Stomach (tissue), 9 donors: Measurements from ENCODE around the gene FAM180B. TPM values are rescaled to one million over a fixed set of nuclear protein-coding genes. Genes with fewer than 3 reads are reported as not detected.
"Not testable (repeated sequence)": the region's sequence is repeated elsewhere in the genome, so short reads cannot be mapped to it uniquely, and the experiment has no call there.

Experiments
- DNase-seq, 2 donors: peaks; one replicate each; pipeline versions ENCODE4 v3.0.0 to v3.0.0-alpha.2; 2013 to 2019
- H3K27ac ChIP-seq, 5 donors: fragments of 200-600 bp in 4 of 5; sonication (generic) in 4 of 5; one replicate each; pipeline ENCODE4 v1.5.1; 2013 to 2019; ENCODE audit warnings: mild to moderate bottlenecking in 1 of 5, moderate library complexity in 1 of 5
- H3K27me3 ChIP-seq, 3 donors: fragments of 200-600 bp; sonication (generic); one replicate each; pipeline ENCODE4 v1.5.1; 2017 to 2019; ENCODE audit warnings: mixed run types in 1 of 3
- H3K36me3 ChIP-seq, 4 donors: fragments of 200-600 bp; sonication (generic); 1 replicate in 3 of 4; 2 replicates in 1 of 4; pipeline ENCODE4 v1.5.1; 2016 to 2019
- H3K4me1 ChIP-seq, 4 donors: fragments of 200-600 bp; sonication (generic); one replicate each; pipeline ENCODE4 v1.5.1; 2016 to 2019
- H3K4me3 ChIP-seq, 4 donors: fragments of 200-600 bp; sonication (generic) in 3 of 4; one replicate each; pipeline ENCODE4 v1.5.1; 2016 to 2019; ENCODE audit warnings: mild to moderate bottlenecking in 1 of 4
- H3K9me3 ChIP-seq, 4 donors: fragments of 200-600 bp; sonication (generic); one replicate each; pipeline ENCODE4 v1.5.1; 2016 to 2019
- CTCF ChIP-seq, 7 experiments: fragments of 450-650 bp in 4 of 7; fragments of 200-600 bp in 3 of 7; sonication (generic) in 3 of 7; IDR thresholded peaks; one replicate each; pipeline ENCODE4 v1.5.1; 2016 to 2019; ENCODE audit warnings: antibody characterized with exemption in 7 of 7, control low read depth in 2 of 7, mild to moderate bottlenecking in 1 of 7
- EP300 ChIP-seq: sonication (generic); formaldehyde crosslinking; IDR thresholded peaks from one replicate; pipeline ENCODE4 v1.6.1; 2017; ENCODE audit warnings: antibody characterized with exemption
- POLR2A ChIP-seq, 4 donors: fragments of 450-650 bp; IDR thresholded peaks; one replicate each; pipeline ENCODE4 v1.6.1; 2016; ENCODE audit warnings: antibody characterized with exemption in 4 of 4, control low read depth in 2 of 4, mild to moderate bottlenecking in 1 of 4, moderate library complexity in 1 of 4
- POLR2AphosphoS5 ChIP-seq, 3 donors: sonication (generic); formaldehyde crosslinking; IDR thresholded peaks; one replicate each; pipeline ENCODE4 v1.6.1; 2016; ENCODE audit warnings: antibody characterized with exemption in 3 of 3
- WGBS, 5 donors: extraction: QIAGEN DNeasy Blood & Tissue Kit in 3 of 5; methylation state at CpG; one replicate each; pipeline versions ENCODE4 v1.1.5 to v1.1.7; 2013 to 2018; 5-methylcytosine and 5-hydroxymethylcytosine counted together
- intact Hi-C: fragments of 100-400 bp; cut with DNase I; formaldehyde crosslinking; loops from one replicate; pipeline ENCODE4 v1.15.1; 2023; ENCODE audit warnings: low total_unique reads
- polyA plus RNA-seq, 3 donors: library from polyadenylated mRNA; stranded (reverse); fragments of 200-250 nt; gene quantifications; one replicate each; pipeline ENCODE4 v1.2.3, GENCODE V29; 2013
- total RNA-seq, 5 donors: library from RNA; depleted of rRNA; stranded (reverse); fragments of >200 nt; gene quantifications; one replicate each; pipeline versions ENCODE4 v1.1.0 to v1.2.3, GENCODE V29; 2014 to 2016
- donor health status: healthy with polysubstance abuse.
- donor health status: Bipolar disorder and iron deficiency.
- donor health status: healthy.

FAM180B gene
- total and polyA plus RNA-seq, 8 donors, result 0.37 to 1.2 TPM; not detected in 6

GRCh38 chr11:47558695-47559094 lies 27.8 kb upstream of the FAM180B start:
- Histone ChIP-seq H3K4me3 (no peak overlapping the region), H3K27me3 (no peaks in the 10 kb centered on the region), H3K36me3 (no peaks in the 10 kb centered on the region), H3K27ac (no peak overlapping the region), H3K9me3 (no peaks in the 10 kb centered on the region), H3K4me1 (peaks cover 0 to 4% (median under 1%) of the 10 kb centered on the region in 4 donors)
- intact Hi-C loops, result no loop called here
- TF ChIP-seq POLR2A (IDR thresholded peaks at IDR 0.05) (no peak), POLR2AphosphoS5 (IDR thresholded peaks at IDR 0.05) (no peak), EP300 (no peak), CTCF (IDR thresholded peaks at IDR 0.05) (no peak)
- 96 to 100% (median 100%) methylated on average over 1 of the region's 1 CpG for WGBS, 5 donors
- no peak for DNase-seq

- no peak for DNase-seq
- TF ChIP-seq CTCF (IDR thresholded peaks at IDR 0.05), result no peak
- no peak for TF ChIP-seq EP300
- TF ChIP-seq POLR2A (IDR thresholded peaks at IDR 0.05), result no peak
- TF ChIP-seq POLR2AphosphoS5 (IDR thresholded peaks at IDR 0.05), result no peak
- peaks cover 5 to 11% (median 10%) of the 10 kb centered on the region in 4 donors for H3K4me1 ChIP-seq
- no peak overlapping the region for H3K4me3 ChIP-seq
- no peak overlapping the region for H3K27ac ChIP-seq
- no peaks in the 10 kb centered on the region for H3K36me3 ChIP-seq
- 84 to 94% (median 88%) methylated on average over 2 of the region's 2 CpGs for WGBS, 5 donors
- no peaks in the 10 kb centered on the region for H3K9me3 ChIP-seq
- no peaks in the 10 kb centered on the region for H3K27me3 ChIP-seq
- intact Hi-C loops, result no loop called here
Measured at GRCh38 chr11:47560426-47560825, 26.1 kb upstream of the FAM180B start.

GRCh38 chr11:47562393-47562792 lies 24.1 kb upstream of the FAM180B start:
- H3K27ac ChIP-seq, result not testable (repeated sequence)

GRCh38 chr11:47564366-47564765 lies 22.1 kb upstream of the FAM180B start:
- Histone ChIP-seq H3K4me3 (peak overlapping the region in 1 of 4 donors; percentile 91), H3K4me1 (peaks cover 5 to 33% (median 18%) of the 10 kb centered on the region in 4 donors), H3K36me3 (peaks cover 0 to 13% (median 5%) of the 10 kb centered on the region in 4 donors)
- DNase-seq, H3K9me3 ChIP-seq, H3K27me3 ChIP-seq, intact Hi-C loops, H3K27ac ChIP-seq: not testable (repeated sequence)
- WGBS, 5 donors, result 90 to 93% (median 92%) methylated on average over 10 of the region's 10 CpGs

More at GRCh38 chr11:47562393-47562792, 24.1 kb upstream of the FAM180B start:
- DNase-seq, H3K4me3 ChIP-seq, H3K9me3 ChIP-seq, H3K27me3 ChIP-seq, H3K36me3 ChIP-seq, intact Hi-C loops: not testable (repeated sequence)
- peaks cover 5 to 26% (median 18%) of the 10 kb centered on the region in 4 donors for H3K4me1 ChIP-seq
- 77 to 90% (median 87%) methylated on average over 4 of the region's 4 CpGs for WGBS, 5 donors

- TF ChIP-seq EP300 (no peak), POLR2AphosphoS5 (IDR thresholded peaks at IDR 0.05) (no peak), CTCF (IDR thresholded peaks at IDR 0.05) (no peak), POLR2A (IDR thresholded peaks at IDR 0.05) (no peak)
- intact Hi-C loops, result no loop called here
- H3K9me3 ChIP-seq, result no peaks in the 10 kb centered on the region
- H3K4me3 ChIP-seq, result peak overlapping the region; percentile 81 to 95 (median 92)
- no peak for DNase-seq
- H3K27me3 ChIP-seq, result no peaks in the 10 kb centered on the region
- peaks cover 0 to 19% (median 11%) of the 10 kb centered on the region in 4 donors for H3K36me3 ChIP-seq
- peak overlapping the region; percentile 80 to 89 (median 87) for H3K27ac ChIP-seq
- WGBS, 5 donors, result 9 to 13% (median 10%) methylated on average over 11 of the region's 11 CpGs
- H3K4me1 ChIP-seq, result peaks cover 5 to 33% (median 18%) of the 10 kb centered on the region in 4 donors
Measured at GRCh38 chr11:47564933-47565339, 21.5 kb upstream of the FAM180B start.
